ENCODE measurements around the gene LHFPL4. TPM values are rescaled to one million over a fixed set of nuclear protein-coding genes. Genes with fewer than 3 reads are reported as not detected.

The LHFPL4 gene
- polyA plus RNA-seq, 1 experiment, result not detected

- Histone ChIP-seq H3K4me3 (ENCODE audit: low read depth, low read length) (no peak overlapping the region), H3K27me3 (ENCODE audit: control insufficient read depth, insufficient read depth, low read length) (peaks cover 9% of the 10 kb centered on the region), H3K27ac (ENCODE audit: low read depth, low read length) (no peak overlapping the region), H3K9me3 (ENCODE audit: control insufficient read depth, insufficient read depth, low read length) (no peaks in the 10 kb centered on the region)
- ChIA-PET POLR2A (no interaction called here), CTCF (no interaction called here)
- no peak for TF ChIP-seq CTCF (IDR thresholded peaks at IDR 0.05; ENCODE audit: low read depth, low read length)
- no peak for DNase-seq (ENCODE audit: low read depth, low spot score)
These were observed 409 bp upstream of the LHFPL4 start for GRCh38 chr3:9553948-9554513.

DNA sequence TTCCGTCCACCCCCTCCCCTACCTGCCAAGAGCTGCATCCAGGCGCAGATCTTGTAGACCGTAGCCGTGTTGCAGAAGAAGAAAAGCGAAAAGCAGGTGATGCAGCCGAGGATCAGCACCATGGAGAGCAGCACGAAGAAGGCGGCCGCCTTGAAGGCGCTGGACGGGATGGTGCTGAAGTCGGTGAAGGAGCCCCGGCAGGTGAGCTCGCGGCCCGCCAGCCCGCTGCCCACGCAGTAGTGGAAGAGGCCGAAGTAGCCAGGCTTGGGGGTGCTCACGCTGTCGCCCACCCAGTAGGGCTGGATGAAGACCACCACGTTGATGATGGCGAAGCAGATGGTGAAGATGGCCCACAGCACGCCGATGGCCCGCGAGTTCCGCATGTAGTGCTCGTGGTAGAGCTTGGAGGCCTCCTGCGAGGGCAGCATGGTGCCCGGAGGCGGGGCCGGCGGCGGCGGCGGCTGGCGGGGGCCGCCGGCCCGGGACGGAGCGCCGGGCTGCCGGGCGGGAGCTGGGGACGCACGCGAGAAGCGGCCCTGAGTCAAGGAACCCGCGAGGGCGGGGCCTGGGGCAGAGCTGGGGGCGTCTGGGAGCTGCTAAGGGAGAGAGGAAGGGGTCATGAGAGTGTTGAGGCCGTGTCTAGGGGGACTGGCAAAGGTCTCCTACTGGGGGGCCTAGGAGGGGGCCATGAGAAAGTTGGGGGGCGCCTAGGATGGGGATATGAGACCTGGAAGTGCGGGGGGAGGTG is 1.2 kb downstream of the LHFPL4 start:
- Histone ChIP-seq H3K27me3 (ENCODE audit: control insufficient read depth, insufficient read depth, low read length) (peaks cover 9% of the 10 kb centered on the region), H3K9me3 (ENCODE audit: control insufficient read depth, insufficient read depth, low read length) (no peaks in the 10 kb centered on the region), H3K27ac (ENCODE audit: low read depth, low read length) (no peak overlapping the region), H3K4me3 (ENCODE audit: low read depth, low read length) (no peak overlapping the region)
- DNase-seq (ENCODE audit: low read depth, low spot score), result peak; percentile 4
- ChIA-PET POLR2A (no interaction called here), CTCF (no interaction called here)
- TF ChIP-seq CTCF (IDR thresholded peaks at IDR 0.05; ENCODE audit: low read depth, low read length), result no peak

DNA sequence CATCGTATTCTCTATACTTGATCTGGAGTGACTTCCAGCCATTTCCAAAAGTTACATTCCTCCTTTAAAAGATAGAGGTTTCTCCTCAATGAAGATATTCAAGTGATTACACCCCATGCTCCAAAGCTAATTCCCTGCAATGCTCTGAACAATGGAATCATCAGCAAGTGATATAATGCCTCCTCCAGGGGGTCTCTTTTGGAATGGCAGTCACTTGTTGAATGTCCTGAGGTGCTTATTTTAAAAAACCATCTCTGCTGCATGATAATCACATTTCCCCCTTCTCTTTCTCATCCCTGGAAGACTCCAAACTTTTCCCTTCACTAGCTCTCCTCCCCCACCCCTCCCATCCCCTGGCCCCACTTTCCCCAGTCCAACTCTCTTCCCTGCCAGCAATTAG is 2.6 kb downstream of the LHFPL4 start:
- no peak overlapping the region for H3K4me3 ChIP-seq (ENCODE audit: low read depth, low read length)
- peaks cover 9% of the 10 kb centered on the region for H3K27me3 ChIP-seq (ENCODE audit: control insufficient read depth, insufficient read depth, low read length)
- TF ChIP-seq CTCF (IDR thresholded peaks at IDR 0.05; ENCODE audit: low read depth, low read length), result no peak
- CTCF ChIA-PET, result no interaction called here
- no peak overlapping the region for H3K27ac ChIP-seq (ENCODE audit: low read depth, low read length)
- H3K9me3 ChIP-seq (ENCODE audit: control insufficient read depth, insufficient read depth, low read length), result no peaks in the 10 kb centered on the region
- DNase-seq (ENCODE audit: low read depth, low spot score), result no peak
- POLR2A ChIA-PET, result no interaction called here

- TF ChIP-seq CTCF (IDR thresholded peaks at IDR 0.05; ENCODE audit: low read depth, low read length), result no peak
- CTCF ChIA-PET, result no interaction called here
- DNase-seq (ENCODE audit: low read depth, low spot score), result no peak
These were observed 4.0 kb downstream of the LHFPL4 start for GRCh38 chr3:9549600-9549999.

GRCh38 chr3:9548991-9549390 is 4.6 kb downstream of the LHFPL4 start:
- POLR2A ChIA-PET, result no interaction called here
- no peak overlapping the region for H3K4me3 ChIP-seq (ENCODE audit: low read depth, low read length)
- TF ChIP-seq CTCF (IDR thresholded peaks at IDR 0.05; ENCODE audit: low read depth, low read length), result no peak
- CTCF ChIA-PET, result no interaction called here
- H3K9me3 ChIP-seq (ENCODE audit: control insufficient read depth, insufficient read depth, low read length), result no peaks in the 10 kb centered on the region
- no peak for DNase-seq (ENCODE audit: low read depth, low spot score)
- peaks cover 2% of the 10 kb centered on the region for H3K27me3 ChIP-seq (ENCODE audit: control insufficient read depth, insufficient read depth, low read length)
- no peak overlapping the region for H3K27ac ChIP-seq (ENCODE audit: low read depth, low read length)

More at GRCh38 chr3:9549600-9549999, 4.0 kb downstream of the LHFPL4 start:
- Histone ChIP-seq H3K4me3 (ENCODE audit: low read depth, low read length) (no peak overlapping the region), H3K27me3 (ENCODE audit: control insufficient read depth, insufficient read depth, low read length) (peaks cover 9% of the 10 kb centered on the region), H3K9me3 (ENCODE audit: control insufficient read depth, insufficient read depth, low read length) (no peaks in the 10 kb centered on the region), H3K27ac (ENCODE audit: low read depth, low read length) (no peak overlapping the region)
- POLR2A ChIA-PET, result no interaction called here

All from AG04450 (cell line).